Lung (tissue), 12 donors: Measurements from ENCODE around the gene TYMS. TPM values are rescaled to one million over a fixed set of nuclear protein-coding genes. Genes with fewer than 3 reads are reported as not detected.

Source experiments
- ATAC-seq: fragments of 200-7000 bp; cut with Tn5 transposase; one replicate; pipeline ENCODE4 v1.9.1; 2020; ENCODE audit warnings: moderate number of reproducible peaks; ENCODE audit not compliant: insufficient read depth, low FRiP score
- DNase-seq, 3 donors: peaks; one replicate each; pipeline ENCODE4 v3.0.0-alpha.2; 2013 to 2017
- H3K27ac ChIP-seq, 2 donors: one replicate each; pipeline ENCODE4 v1.5.1; 2013; ENCODE audit warnings: mild to moderate bottlenecking in 2 of 2, moderate library complexity in 2 of 2, control low read depth in 1 of 2, inconsistent platforms in 1 of 2, low read depth in 1 of 2, low read length in 1 of 2
- H3K27me3 ChIP-seq, 3 donors: one replicate each; pipeline ENCODE4 v1.5.1; 2013; ENCODE audit warnings: low read length in 2 of 3; ENCODE audit not compliant: control insufficient read depth in 3 of 3, insufficient read depth in 3 of 3
- H3K36me3 ChIP-seq, 4 donors: one replicate each; pipeline ENCODE4 v1.5.1; 2013; ENCODE audit warnings: low read length in 4 of 4, mild to moderate bottlenecking in 1 of 4, moderate library complexity in 1 of 4; ENCODE audit not compliant: control insufficient read depth in 4 of 4, insufficient read depth in 4 of 4
- H3K4me1 ChIP-seq, 5 donors: one replicate each; pipeline ENCODE4 v1.5.1; 2013; ENCODE audit warnings: low read length in 5 of 5, mild to moderate bottlenecking in 2 of 5, moderate library complexity in 1 of 5; ENCODE audit not compliant: control insufficient read depth in 5 of 5, insufficient read depth in 5 of 5
- H3K4me3 ChIP-seq: one replicate; pipeline ENCODE4 v1.5.1; 2013; ENCODE audit warnings: mild to moderate bottlenecking, control low read depth, moderate library complexity
- H3K9ac ChIP-seq, 2 donors: one replicate each; pipeline ENCODE4 v1.5.1; 2013; ENCODE audit warnings: low read length in 2 of 2, control low read depth in 1 of 2; ENCODE audit not compliant: insufficient read depth in 1 of 2
- H3K9me3 ChIP-seq, 4 donors: one replicate each; pipeline ENCODE4 v1.5.1; 2013; ENCODE audit warnings: low read length in 3 of 4, mild to moderate bottlenecking in 1 of 4, moderate library complexity in 1 of 4; ENCODE audit not compliant: control insufficient read depth in 4 of 4, insufficient read depth in 3 of 4
- WGBS, 2 donors: extraction: QIAGEN DNeasy Blood & Tissue Kit; methylation state at CpG; one replicate each; pipeline ENCODE4 v1.1.7; 2013; 5-methylcytosine and 5-hydroxymethylcytosine counted together
- polyA plus RNA-seq, 2 donors: library from polyadenylated mRNA; stranded (reverse); fragments of 200-250 nt; gene quantifications; one replicate each; pipeline ENCODE4 v1.2.1, GENCODE V29; 2013
- total RNA-seq, 2 donors: library from RNA; depleted of rRNA in 1 of 2; stranded (reverse); fragments of >200 nt in 1 of 2; gene quantifications; one replicate each; pipeline ENCODE4 v1.2.1, GENCODE V29; 2014 to 2021
- TF ChIP-seq, protein P1 (sequence below): IDR thresholded peaks from 2 replicates; pipeline ENCODE4 v1.5.1; 2012; ENCODE audit warnings: mild to moderate bottlenecking; ENCODE audit errors: control extremely low read depth, extremely low read depth
- donor health status: control.
- donor health status: control.
- donor health status: Bipolar disorder and iron deficiency.
- donor health status: healthy.
- donor health status: DM: yes; HTN: yes; CAD: no.

The TYMS gene
- total and polyA plus RNA-seq, 4 donors: 5.8 to 23.4 (median 8.2) TPM

DNA sequence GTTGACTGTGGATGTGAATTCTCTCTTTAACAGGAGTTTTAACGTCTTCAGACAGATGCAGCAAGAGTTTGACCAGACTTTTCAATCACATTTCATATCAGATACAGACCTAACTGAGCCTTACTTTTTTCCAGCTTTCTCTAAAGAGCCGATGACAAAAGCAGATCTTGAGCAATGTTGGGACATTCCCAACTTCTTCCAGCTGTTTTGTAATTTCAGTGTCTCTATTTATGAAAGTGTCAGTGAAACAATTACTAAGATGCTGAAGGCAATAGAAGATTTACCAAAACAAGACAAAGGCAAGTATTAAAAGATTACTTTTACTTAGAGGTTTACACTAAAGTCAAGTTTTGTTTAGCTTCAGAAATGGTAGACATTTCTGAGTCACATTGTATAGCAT, 30.2 kb upstream of the TYMS start:
- no peak for ATAC-seq
- Histone ChIP-seq H3K4me1 (peaks cover 0 to 13% (median 4%) of the 10 kb centered on the region in 5 donors), H3K27ac (no peak overlapping the region), H3K4me3 (no peak overlapping the region), H3K9me3 (no peaks in the 10 kb centered on the region), H3K36me3 (no peaks in the 10 kb centered on the region), H3K9ac (no peak overlapping the region), H3K27me3 (no peaks in the 10 kb centered on the region)
- TF ChIP-seq, protein P1, sequence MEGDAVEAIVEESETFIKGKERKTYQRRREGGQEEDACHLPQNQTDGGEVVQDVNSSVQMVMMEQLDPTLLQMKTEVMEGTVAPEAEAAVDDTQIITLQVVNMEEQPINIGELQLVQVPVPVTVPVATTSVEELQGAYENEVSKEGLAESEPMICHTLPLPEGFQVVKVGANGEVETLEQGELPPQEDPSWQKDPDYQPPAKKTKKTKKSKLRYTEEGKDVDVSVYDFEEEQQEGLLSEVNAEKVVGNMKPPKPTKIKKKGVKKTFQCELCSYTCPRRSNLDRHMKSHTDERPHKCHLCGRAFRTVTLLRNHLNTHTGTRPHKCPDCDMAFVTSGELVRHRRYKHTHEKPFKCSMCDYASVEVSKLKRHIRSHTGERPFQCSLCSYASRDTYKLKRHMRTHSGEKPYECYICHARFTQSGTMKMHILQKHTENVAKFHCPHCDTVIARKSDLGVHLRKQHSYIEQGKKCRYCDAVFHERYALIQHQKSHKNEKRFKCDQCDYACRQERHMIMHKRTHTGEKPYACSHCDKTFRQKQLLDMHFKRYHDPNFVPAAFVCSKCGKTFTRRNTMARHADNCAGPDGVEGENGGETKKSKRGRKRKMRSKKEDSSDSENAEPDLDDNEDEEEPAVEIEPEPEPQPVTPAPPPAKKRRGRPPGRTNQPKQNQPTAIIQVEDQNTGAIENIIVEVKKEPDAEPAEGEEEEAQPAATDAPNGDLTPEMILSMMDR: no peak
- DNase-seq: peak in 2 of 3 donors; percentile 76 to 86
- WGBS, 2 donors: 66 to 69% methylated on average over 2 of the region's 2 CpGs

DNA sequence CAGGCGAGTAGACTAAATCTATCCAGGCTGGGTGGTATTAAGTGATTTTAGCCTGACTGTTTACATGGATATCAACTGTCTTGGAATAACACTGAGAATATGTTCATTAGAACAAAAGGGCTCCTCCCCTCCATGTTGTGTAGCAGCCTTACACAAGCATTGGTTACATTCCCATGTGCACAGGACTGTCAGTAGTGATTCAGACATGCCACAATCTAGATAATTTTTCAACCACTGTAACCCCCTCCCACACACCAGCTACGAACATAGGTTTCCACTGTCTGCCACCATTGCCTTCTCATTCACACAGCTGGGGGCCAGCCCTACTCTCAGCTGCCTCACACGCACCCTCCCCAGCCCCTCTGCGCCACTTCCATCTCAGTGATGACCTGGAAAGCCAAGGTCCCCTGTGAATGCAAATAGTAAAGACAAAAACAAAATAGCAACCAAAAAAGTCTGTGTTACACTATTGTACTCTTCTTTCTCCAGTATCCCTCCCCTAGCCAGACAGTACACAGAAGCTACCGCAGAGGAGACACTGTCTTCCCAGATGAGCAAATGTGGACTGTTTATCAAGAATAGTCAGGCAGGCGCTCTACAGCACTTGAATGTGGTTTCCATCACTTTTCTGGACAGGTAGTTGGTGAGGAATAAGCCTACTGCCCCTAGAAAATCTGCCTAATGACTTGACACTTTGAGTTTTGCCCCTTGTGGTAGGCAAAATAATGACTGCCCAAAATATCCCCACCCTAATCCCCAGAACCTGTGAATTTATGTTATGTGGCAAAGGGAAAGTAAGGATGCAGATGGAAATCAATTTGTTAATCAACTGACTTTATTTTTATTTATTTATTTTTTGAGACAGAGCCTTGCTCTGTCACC, 27.9 kb upstream of the TYMS start:
- Histone ChIP-seq H3K9ac (no peak overlapping the region), H3K4me3 (no peak overlapping the region), H3K9me3 (no peaks in the 10 kb centered on the region), H3K27ac (no peak overlapping the region), H3K4me1 (peaks cover 0 to 6% (median 0%) of the 10 kb centered on the region in 5 donors), H3K27me3 (no peaks in the 10 kb centered on the region), H3K36me3 (no peaks in the 10 kb centered on the region)
- ATAC-seq: no peak
- no peak for DNase-seq
- WGBS, 2 donors: 89 to 90% methylated on average over 6 of the region's 6 CpGs
- TF ChIP-seq, protein P1: no peak

DNA sequence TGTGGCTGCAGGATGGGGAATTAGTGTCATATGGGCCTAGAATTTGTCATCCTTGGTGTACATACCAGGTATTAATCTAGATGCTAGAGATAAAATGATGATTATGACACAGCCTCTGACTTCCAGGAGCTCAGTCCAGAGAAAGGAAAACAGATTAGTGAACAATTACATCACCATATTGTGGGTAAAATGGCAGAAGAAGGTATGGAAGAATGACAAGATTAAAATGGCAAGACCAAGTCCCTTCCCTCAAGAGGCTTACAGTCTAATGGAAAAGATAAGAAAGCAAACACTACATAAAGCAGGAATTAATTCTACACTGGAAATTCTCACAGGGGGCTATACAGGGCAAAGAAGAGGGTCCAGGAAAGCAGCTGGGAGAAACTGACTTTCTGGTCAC, 25.9 kb upstream of the TYMS start:
- ATAC-seq: no peak
- no peak overlapping the region for H3K4me3 ChIP-seq
- H3K27me3 ChIP-seq: no peaks in the 10 kb centered on the region
- no peak for DNase-seq
- H3K9me3 ChIP-seq: no peaks in the 10 kb centered on the region
- no peak overlapping the region for H3K9ac ChIP-seq
- H3K36me3 ChIP-seq: no peaks in the 10 kb centered on the region
- H3K4me1 ChIP-seq: peaks cover 0 to 6% (median 0%) of the 10 kb centered on the region in 5 donors
- TF ChIP-seq, protein P1: no peak
- H3K27ac ChIP-seq: no peak overlapping the region
